DOHH2 (cell line): ENCODE data around the gene PDK3.

Experiments
- EZH2phosphoT487 ChIP-seq: fragments of 200-600 bp; sonication (generic); IDR thresholded peaks from 2 replicates; pipeline ENCODE4 v1.6.1; 2017; ENCODE audit warnings: borderline replicate concordance, mild to moderate bottlenecking, antibody characterized with exemption, low read length, moderate library complexity, mixed read lengths
- TF ChIP-seq, protein P1 (sequence below): fragments of 200-600 bp; sonication (generic); IDR thresholded peaks from one replicate; pipeline ENCODE4 v1.5.1; 2014; ENCODE audit warnings: antibody characterized with exemption, mild to moderate bottlenecking, low read depth, low read length; ENCODE audit not compliant: poor library complexity, severe bottlenecking

GRCh38 chrX:24498181-24498580 is 33.1 kb downstream of the PDK3 start:
- TF ChIP-seq, protein P1, sequence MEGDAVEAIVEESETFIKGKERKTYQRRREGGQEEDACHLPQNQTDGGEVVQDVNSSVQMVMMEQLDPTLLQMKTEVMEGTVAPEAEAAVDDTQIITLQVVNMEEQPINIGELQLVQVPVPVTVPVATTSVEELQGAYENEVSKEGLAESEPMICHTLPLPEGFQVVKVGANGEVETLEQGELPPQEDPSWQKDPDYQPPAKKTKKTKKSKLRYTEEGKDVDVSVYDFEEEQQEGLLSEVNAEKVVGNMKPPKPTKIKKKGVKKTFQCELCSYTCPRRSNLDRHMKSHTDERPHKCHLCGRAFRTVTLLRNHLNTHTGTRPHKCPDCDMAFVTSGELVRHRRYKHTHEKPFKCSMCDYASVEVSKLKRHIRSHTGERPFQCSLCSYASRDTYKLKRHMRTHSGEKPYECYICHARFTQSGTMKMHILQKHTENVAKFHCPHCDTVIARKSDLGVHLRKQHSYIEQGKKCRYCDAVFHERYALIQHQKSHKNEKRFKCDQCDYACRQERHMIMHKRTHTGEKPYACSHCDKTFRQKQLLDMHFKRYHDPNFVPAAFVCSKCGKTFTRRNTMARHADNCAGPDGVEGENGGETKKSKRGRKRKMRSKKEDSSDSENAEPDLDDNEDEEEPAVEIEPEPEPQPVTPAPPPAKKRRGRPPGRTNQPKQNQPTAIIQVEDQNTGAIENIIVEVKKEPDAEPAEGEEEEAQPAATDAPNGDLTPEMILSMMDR: peak; percentile 10
- TF ChIP-seq EZH2phosphoT487: no peak
